MM.1S (cell line): Measurements from ENCODE around the gene CNTNAP2.

Experiments
- DNase-seq: peaks from one replicate; pipeline ENCODE4 v3.0.0-alpha.2; 2015
- H2AFZ ChIP-seq: fragments of 300-600 bp; sonication (generic); 2 replicates; pipeline ENCODE4 v1.6.0; 2016; ENCODE audit warnings: antibody characterized with exemption, low read length
- H3F3A ChIP-seq: fragments of 300-600 bp; sonication (generic); 2 replicates; pipeline ENCODE4 v1.6.1; 2016; ENCODE audit warnings: mild to moderate bottlenecking, antibody characterized with exemption, low read length, moderate library complexity, mixed read lengths; ENCODE audit not compliant: insufficient read depth
- H3K27ac ChIP-seq: fragments of 300-600 bp; sonication (generic); 2 replicates; pipeline ENCODE4 v1.5.1; 2016; ENCODE audit warnings: mild to moderate bottlenecking, low read length
- H3K27me3 ChIP-seq: fragments of 300-600 bp; sonication (generic); replicated peaks from 2 replicates; pipeline ENCODE4 v1.6.0; 2016; ENCODE audit warnings: low read length; ENCODE audit not compliant: insufficient read depth
- H3K36me3 ChIP-seq: fragments of 300-600 bp; sonication (generic); replicated peaks from 2 replicates; pipeline ENCODE4 v1.6.1; 2016; ENCODE audit warnings: mild to moderate bottlenecking, low read length, mixed read lengths; ENCODE audit not compliant: insufficient read depth
- H3K4me1 ChIP-seq: fragments of 300-600 bp; sonication (generic); 2 replicates; pipeline ENCODE4 v1.6.1; 2016; ENCODE audit warnings: low read length, mixed read lengths
- H3K4me2 ChIP-seq: fragments of 300-600 bp; sonication (generic); 2 replicates; pipeline ENCODE4 v1.6.0; 2016; ENCODE audit warnings: low read depth, low read length
- H3K4me3 ChIP-seq: fragments of 300-600 bp; sonication (generic); 2 replicates; pipeline ENCODE4 v1.5.1; 2016; ENCODE audit warnings: low read length, mixed read lengths
- H3K79me2 ChIP-seq: fragments of 300-600 bp; sonication (generic); 2 replicates; pipeline ENCODE4 v1.6.1; 2016; ENCODE audit warnings: mixed run types, low read length, mixed read lengths
- H3K9ac ChIP-seq: fragments of 300-600 bp; sonication (generic); 2 replicates; pipeline ENCODE4 v1.6.1; 2016; ENCODE audit warnings: low read length, mixed read lengths
- H3K9me2 ChIP-seq: fragments of 300-600 bp; sonication (generic); replicated peaks from 2 replicates; pipeline ENCODE4 v1.6.1; 2016; ENCODE audit warnings: mild to moderate bottlenecking, low read length, mixed read lengths; ENCODE audit not compliant: insufficient read depth
- H3K9me3 ChIP-seq: fragments of 300-600 bp; sonication (generic); replicated peaks from 2 replicates; pipeline ENCODE4 v1.6.1; 2016; ENCODE audit warnings: mild to moderate bottlenecking, low read length, mixed read lengths; ENCODE audit not compliant: insufficient read depth
- H4K20me1 ChIP-seq: fragments of 300-600 bp; sonication (generic); 2 replicates; pipeline ENCODE4 v1.6.1; 2016; ENCODE audit warnings: mild to moderate bottlenecking, low read length, moderate library complexity, mixed read lengths; ENCODE audit not compliant: insufficient read depth
- CTCF ChIP-seq: fragments of 300-600 bp; sonication (generic); IDR thresholded peaks from 2 replicates; pipeline ENCODE4 v1.5.1; 2016; ENCODE audit warnings: antibody characterized with exemption, low read length, mixed read lengths
- EZH2 ChIP-seq: fragments of 300-600 bp; sonication (generic); optimal IDR thresholded peaks from 2 replicates; pipeline ENCODE3; 2017; ENCODE audit warnings: low read depth, mild to moderate bottlenecking, antibody characterized with exemption, low read length, mixed read lengths
- EZH2phosphoT487 ChIP-seq: fragments of 300-600 bp; sonication (generic); IDR thresholded peaks from 2 replicates; pipeline ENCODE4 v1.6.1; 2018; ENCODE audit warnings: antibody characterized with exemption, low read length

Gene CNTNAP2

GRCh38 chr7:147971606-147972110 is 1855.1 kb downstream of the CNTNAP2 start:
- no peak overlapping the region for H2AFZ ChIP-seq
- no peaks in the 10 kb centered on the region for H4K20me1 ChIP-seq
- no peaks in the 10 kb centered on the region for H3K4me1 ChIP-seq
- no peaks in the 10 kb centered on the region for H3K36me3 ChIP-seq
- no peaks in the 10 kb centered on the region for H3K9me2 ChIP-seq
- no peak for TF ChIP-seq EZH2
- no peak for TF ChIP-seq EZH2phosphoT487
- TF ChIP-seq CTCF, result no peak
- no peak overlapping the region for H3K4me3 ChIP-seq
- no peaks in the 10 kb centered on the region for H3K27me3 ChIP-seq
- H3F3A ChIP-seq, result no peaks in the 10 kb centered on the region
- no peak for DNase-seq
- H3K9ac ChIP-seq, result no peak overlapping the region
- H3K79me2 ChIP-seq, result no peaks in the 10 kb centered on the region
- no peak overlapping the region for H3K4me2 ChIP-seq
- no peak overlapping the region for H3K27ac ChIP-seq
- no peaks in the 10 kb centered on the region for H3K9me3 ChIP-seq

- no peak for DNase-seq
- H4K20me1 ChIP-seq, result no peaks in the 10 kb centered on the region
- peaks cover 12% of the 10 kb centered on the region for H3K4me1 ChIP-seq
- H3F3A ChIP-seq, result peaks cover 9% of the 10 kb centered on the region
- TF ChIP-seq EZH2phosphoT487 (no peak), EZH2 (no peak), CTCF (no peak)
- no peak overlapping the region for H2AFZ ChIP-seq
- H3K9ac ChIP-seq, result no peak overlapping the region
- H3K27ac ChIP-seq, result no peak overlapping the region
- H3K4me3 ChIP-seq, result no peak overlapping the region
- no peaks in the 10 kb centered on the region for H3K27me3 ChIP-seq
- no peaks in the 10 kb centered on the region for H3K79me2 ChIP-seq
- no peak overlapping the region for H3K4me2 ChIP-seq
- no peaks in the 10 kb centered on the region for H3K36me3 ChIP-seq
- H3K9me2 ChIP-seq, result no peaks in the 10 kb centered on the region
- H3K9me3 ChIP-seq, result no peaks in the 10 kb centered on the region
Observed at GRCh38 chr7:147978201-147978600, 1861.6 kb downstream of the CNTNAP2 start.

GRCh38 chr7:147978651-147979050 is 1862.0 kb downstream of the CNTNAP2 start:
- H3K79me2 ChIP-seq, result no peaks in the 10 kb centered on the region
- H3K27me3 ChIP-seq, result no peaks in the 10 kb centered on the region
- H3K9me2 ChIP-seq, result no peaks in the 10 kb centered on the region
- H3K27ac ChIP-seq, result no peak overlapping the region
- H3K4me3 ChIP-seq, result no peak overlapping the region
- TF ChIP-seq CTCF (no peak), EZH2phosphoT487 (no peak), EZH2 (no peak)
- no peaks in the 10 kb centered on the region for H3K9me3 ChIP-seq
- no peaks in the 10 kb centered on the region for H4K20me1 ChIP-seq
- peaks cover 12% of the 10 kb centered on the region for H3K4me1 ChIP-seq
- DNase-seq, result no peak
- H3K36me3 ChIP-seq, result no peaks in the 10 kb centered on the region
- H3K9ac ChIP-seq, result no peak overlapping the region
- H2AFZ ChIP-seq, result no peak overlapping the region
- no peak overlapping the region for H3K4me2 ChIP-seq
- H3F3A ChIP-seq, result peaks cover 9% of the 10 kb centered on the region
